Esophagus muscularis mucosa (tissue), 4 donors: Measurements from ENCODE around the gene FAM53A. TPM values are rescaled to one million over a fixed set of nuclear protein-coding genes. Genes with fewer than 3 reads are reported as not detected.
A peak's percentile ranks its signal among the peaks of the same experiment; 100 is the strongest.

Experiments used
- DNase-seq: peaks from one replicate; pipeline ENCODE4 v3.0.0-alpha.2; 2017; ENCODE audit errors: extremely low spot score
- H3K27ac ChIP-seq, 4 donors: fragments of 200-600 bp; sonication (generic); replicated peaks in 1 of 4; 1 replicate in 3 of 4; 2 replicates in 1 of 4; pipeline ENCODE4 v1.5.1; 2016 to 2019; ENCODE audit warnings: mild to moderate bottlenecking in 1 of 4
- H3K27me3 ChIP-seq, 4 donors: fragments of 200-600 bp; sonication (generic); one replicate each; pipeline versions ENCODE4 v1.5.1 to v1.6.0; 2016 to 2019
- H3K36me3 ChIP-seq, 4 donors: fragments of 200-600 bp; sonication (generic); one replicate each; pipeline ENCODE4 v1.5.1; 2016 to 2019
- H3K4me1 ChIP-seq, 4 donors: fragments of 200-600 bp; sonication (generic); one replicate each; pipeline ENCODE4 v1.5.1; 2016 to 2019
- H3K4me3 ChIP-seq, 4 donors: fragments of 200-600 bp; sonication (generic); 1 replicate in 2 of 4; 2 replicates in 2 of 4; pipeline ENCODE4 v1.5.1; 2016 to 2019; ENCODE audit warnings: mild to moderate bottlenecking in 4 of 4, moderate library complexity in 1 of 4
- H3K9me3 ChIP-seq, 4 donors: fragments of 200-600 bp; sonication (generic); 1 replicate in 3 of 4; 2 replicates in 1 of 4; pipeline ENCODE4 v1.5.1; 2016 to 2019
- EP300 ChIP-seq: sonication (generic); formaldehyde crosslinking; IDR thresholded peaks from one replicate; pipeline ENCODE4 v1.6.1; 2017; ENCODE audit warnings: antibody characterized with exemption
- POLR2A ChIP-seq: fragments of 450-650 bp; IDR thresholded peaks from one replicate; pipeline ENCODE4 v1.6.1; 2017; ENCODE audit warnings: antibody characterized with exemption, moderate library complexity, mild to moderate bottlenecking, low read depth
- POLR2AphosphoS5 ChIP-seq, 2 donors: sonication (generic); formaldehyde crosslinking; IDR thresholded peaks; one replicate each; pipeline ENCODE4 v1.6.1; 2017; ENCODE audit warnings: antibody characterized with exemption in 2 of 2
- WGBS: methylation state at CpG from one replicate; pipeline ENCODE4 v1.1.5; 2018; 5-methylcytosine and 5-hydroxymethylcytosine counted together
- intact Hi-C: fragments of 100-400 bp; cut with DNase I; formaldehyde crosslinking; loops from one replicate; pipeline ENCODE4 v1.15.1; 2023
- total RNA-seq, 4 donors: library from RNA; depleted of rRNA; stranded (reverse); fragments of >200 nt; gene quantifications; one replicate each; pipeline versions ENCODE4 v1.1.0 to v1.2.1, GENCODE V29; 2016
- TF ChIP-seq, protein P1 (sequence below), 3 experiments: fragments of 200-600 bp in 2 of 3; fragments of 450-650 bp in 1 of 3; sonication (generic) in 2 of 3; IDR thresholded peaks; one replicate each; pipeline ENCODE4 v1.5.1; 2017 to 2019; ENCODE audit warnings: antibody characterized with exemption in 3 of 3, mild to moderate bottlenecking in 2 of 3, moderate library complexity in 1 of 3

FAM53A gene
- total RNA-seq, 4 donors from 2014 or later: 5.2 to 13.3 (median 8.9) TPM

DNA sequence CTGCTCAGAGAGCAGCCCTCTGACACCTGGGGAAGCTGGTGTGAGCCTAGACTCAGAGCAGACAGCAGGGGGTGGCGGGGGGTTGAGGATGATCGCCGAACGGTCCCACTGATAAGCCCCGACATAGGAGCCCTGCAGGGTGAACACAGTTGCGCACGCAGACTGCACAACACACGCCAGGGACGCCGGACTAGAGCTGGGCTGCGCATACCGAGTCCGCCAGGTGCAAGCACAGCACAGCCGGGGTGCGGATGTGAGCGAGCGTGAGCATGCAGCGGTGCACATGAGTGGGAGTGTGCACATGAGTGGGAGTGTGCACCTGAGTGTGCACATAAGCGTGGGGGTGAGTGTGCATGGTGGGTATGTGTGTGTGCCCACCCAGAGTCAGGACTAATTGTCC is 36.7 kb downstream of the FAM53A start:
- Histone ChIP-seq H3K4me3 (no peak overlapping the region), H3K4me1 (peaks cover 3 to 16% (median 13%) of the 10 kb centered on the region in 4 donors), H3K27ac (no peak overlapping the region), H3K27me3 (no peaks in the 10 kb centered on the region), H3K9me3 (no peaks in the 10 kb centered on the region), H3K36me3 (no peaks in the 10 kb centered on the region)
- intact Hi-C loops: no loop called here
- 88% methylated on average over 19 of the region's 19 CpGs for WGBS
- no peak for DNase-seq
- TF ChIP-seq POLR2AphosphoS5 (IDR thresholded peaks at IDR 0.05) (no peak), EP300 (no peak), POLR2A (no peak)
- TF ChIP-seq, protein P1, sequence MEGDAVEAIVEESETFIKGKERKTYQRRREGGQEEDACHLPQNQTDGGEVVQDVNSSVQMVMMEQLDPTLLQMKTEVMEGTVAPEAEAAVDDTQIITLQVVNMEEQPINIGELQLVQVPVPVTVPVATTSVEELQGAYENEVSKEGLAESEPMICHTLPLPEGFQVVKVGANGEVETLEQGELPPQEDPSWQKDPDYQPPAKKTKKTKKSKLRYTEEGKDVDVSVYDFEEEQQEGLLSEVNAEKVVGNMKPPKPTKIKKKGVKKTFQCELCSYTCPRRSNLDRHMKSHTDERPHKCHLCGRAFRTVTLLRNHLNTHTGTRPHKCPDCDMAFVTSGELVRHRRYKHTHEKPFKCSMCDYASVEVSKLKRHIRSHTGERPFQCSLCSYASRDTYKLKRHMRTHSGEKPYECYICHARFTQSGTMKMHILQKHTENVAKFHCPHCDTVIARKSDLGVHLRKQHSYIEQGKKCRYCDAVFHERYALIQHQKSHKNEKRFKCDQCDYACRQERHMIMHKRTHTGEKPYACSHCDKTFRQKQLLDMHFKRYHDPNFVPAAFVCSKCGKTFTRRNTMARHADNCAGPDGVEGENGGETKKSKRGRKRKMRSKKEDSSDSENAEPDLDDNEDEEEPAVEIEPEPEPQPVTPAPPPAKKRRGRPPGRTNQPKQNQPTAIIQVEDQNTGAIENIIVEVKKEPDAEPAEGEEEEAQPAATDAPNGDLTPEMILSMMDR (IDR thresholded peaks at IDR 0.05): no peak

DNA sequence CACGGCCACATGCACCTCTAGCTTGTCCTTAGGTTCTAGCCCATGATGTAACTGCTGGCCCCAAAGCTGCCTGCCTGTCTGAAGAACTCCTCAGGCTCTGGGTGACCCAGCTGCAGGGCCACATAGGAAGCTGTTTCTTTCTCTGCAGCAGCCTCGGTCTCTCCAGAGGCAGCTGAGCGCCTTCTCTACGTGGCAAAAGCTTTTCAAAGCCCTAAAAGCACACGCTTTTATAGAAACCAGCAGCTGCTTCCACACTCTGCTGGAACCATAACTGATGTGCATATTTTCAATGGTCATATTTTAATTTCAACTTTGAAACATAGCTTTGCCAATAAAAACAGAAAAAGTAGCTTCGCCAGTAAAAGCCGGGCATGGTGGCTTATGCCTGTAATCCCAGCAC is 37.4 kb downstream of the FAM53A start:
- whole genome bisulfite sequencing: 87% methylated on average over 6 of the region's 7 CpGs
- no peaks in the 10 kb centered on the region for H3K27me3 ChIP-seq
- no peak overlapping the region for H3K4me3 ChIP-seq
- no peak overlapping the region for H3K27ac ChIP-seq
- H3K9me3 ChIP-seq: no peaks in the 10 kb centered on the region
- H3K36me3 ChIP-seq: no peaks in the 10 kb centered on the region
- no peak for DNase-seq
- intact Hi-C loops: no loop called here
- TF ChIP-seq POLR2AphosphoS5 (IDR thresholded peaks at IDR 0.05) (no peak), POLR2A (no peak), EP300 (no peak)
- TF ChIP-seq, protein P1 (IDR thresholded peaks at IDR 0.05): no peak
- H3K4me1 ChIP-seq: peaks cover 3 to 16% (median 13%) of the 10 kb centered on the region in 4 donors

DNA sequence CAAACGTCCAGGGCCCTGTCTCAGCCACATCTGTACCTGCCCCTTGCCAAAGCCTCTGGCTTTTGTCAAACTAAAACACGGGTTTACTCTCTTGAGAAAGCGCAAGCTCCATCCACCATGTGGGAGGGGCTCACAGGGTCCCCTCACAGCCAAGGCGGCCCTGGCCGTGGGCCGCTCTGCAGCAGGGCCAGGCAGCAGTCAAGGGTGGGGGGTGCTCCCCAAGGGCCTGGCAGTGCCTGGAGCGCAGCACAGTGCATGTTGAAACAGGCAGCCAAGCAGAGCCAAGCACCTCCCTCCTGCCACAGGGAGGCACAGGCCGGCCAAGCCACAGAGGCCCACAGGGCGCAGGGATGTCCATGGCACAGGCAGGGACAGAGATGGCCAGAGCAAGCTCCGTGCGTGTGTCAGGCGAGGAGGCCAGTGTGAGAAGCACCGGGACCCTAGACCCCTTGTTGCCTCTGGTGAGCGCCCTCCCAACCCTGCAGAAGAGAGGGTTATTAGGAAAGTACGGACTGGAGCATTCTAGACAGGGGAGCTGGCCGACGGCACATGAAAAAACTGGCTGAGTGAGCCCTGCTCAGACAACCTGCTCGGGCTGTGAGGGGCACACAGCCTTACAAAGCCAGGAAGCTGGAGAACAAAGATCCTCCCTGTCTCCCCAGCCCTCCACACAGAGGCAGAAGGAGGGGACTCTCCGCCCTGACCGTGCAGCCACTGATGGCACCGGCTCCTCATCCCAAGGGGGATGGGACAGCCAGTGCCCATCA is 39.0 kb downstream of the FAM53A start:
- Histone ChIP-seq H3K9me3 (no peaks in the 10 kb centered on the region), H3K27ac (peak overlapping the region in 1 of 4 donors; percentile 33), H3K36me3 (no peaks in the 10 kb centered on the region), H3K4me3 (peak overlapping the region in 2 of 4 donors; percentile 9 to 12), H3K4me1 (peaks cover 3 to 16% (median 13%) of the 10 kb centered on the region in 4 donors), H3K27me3 (no peaks in the 10 kb centered on the region)
- WGBS: 29% methylated on average over 13 of the region's 21 CpGs
- intact Hi-C loops: no loop called here
- DNase-seq: no peak
- TF ChIP-seq POLR2AphosphoS5 (IDR thresholded peaks at IDR 0.05) (peak in 1 of 2 donors; percentile 19), EP300 (no peak)

DNA sequence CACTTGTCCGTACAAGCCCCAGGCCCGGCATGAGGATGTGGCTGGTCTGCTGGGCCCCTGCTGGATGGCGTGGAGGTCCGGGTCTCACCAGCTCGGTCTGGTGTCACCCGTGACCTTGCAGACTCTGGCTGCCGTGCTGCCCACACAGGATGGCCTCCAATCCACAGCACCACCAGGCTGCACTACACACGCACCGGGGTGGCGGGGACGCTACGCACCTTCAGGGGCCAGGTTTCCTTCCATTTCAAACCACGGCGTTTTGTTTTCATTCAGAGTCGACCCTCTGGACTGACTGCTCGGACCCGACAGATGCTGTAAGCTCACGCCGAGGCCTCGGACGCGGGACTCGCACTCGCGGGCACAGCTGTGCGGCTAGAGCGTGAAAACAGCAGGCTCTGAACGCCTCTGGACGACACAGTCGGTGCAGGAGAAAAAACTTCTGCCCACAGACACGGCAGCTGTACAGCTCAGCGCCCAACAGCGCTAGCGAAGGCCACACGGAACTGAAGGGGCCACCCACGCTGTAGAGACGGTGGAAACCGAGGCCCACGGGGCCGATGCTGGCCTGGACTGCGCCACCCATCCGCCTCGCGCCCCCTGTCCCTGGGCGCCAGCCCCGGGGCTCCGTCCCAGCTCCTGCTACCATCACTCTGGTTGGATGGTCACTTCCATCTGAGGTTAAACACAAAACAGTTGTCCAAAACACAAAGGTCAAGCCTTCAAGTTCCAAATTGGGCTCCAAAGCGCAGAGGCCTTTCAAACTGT is 40.0 kb downstream of the FAM53A start:
- WGBS: 92% methylated on average over 48 of the region's 48 CpGs

More for the DNA sequence above, 40.0 kb downstream of the FAM53A start:
- Histone ChIP-seq H3K4me1 (peaks cover 3 to 16% (median 13%) of the 10 kb centered on the region in 4 donors), H3K36me3 (no peaks in the 10 kb centered on the region), H3K9me3 (no peaks in the 10 kb centered on the region), H3K27ac (no peak overlapping the region), H3K27me3 (no peaks in the 10 kb centered on the region), H3K4me3 (no peak overlapping the region)
- DNase-seq: no peak
- TF ChIP-seq POLR2AphosphoS5 (IDR thresholded peaks at IDR 0.05) (no peak), EP300 (no peak), POLR2A (no peak)
- TF ChIP-seq, protein P1 (IDR thresholded peaks at IDR 0.05): no peak
- intact Hi-C loops: no loop called here
